Esophagus squamous epithelium (tissue), 5 donors: ENCODE results near the gene GAS7. TPM values are rescaled to one million over a fixed set of nuclear protein-coding genes. Genes with fewer than 3 reads are reported as not detected.

Experiments
- DNase-seq: peaks from one replicate; lab custom pipeline; 2025; lab: John Stamatoyannopoulos, UW
- H3K27ac ChIP-seq, 4 donors: fragments of 200-600 bp; sonication (generic); one replicate each; pipeline ENCODE4 v1.5.1; 2016 to 2019; ENCODE audit warnings: mild to moderate bottlenecking in 1 of 4
- H3K27me3 ChIP-seq, 4 donors: fragments of 200-600 bp; sonication (generic); 1 replicate in 3 of 4; 2 replicates in 1 of 4; pipeline versions ENCODE4 v1.5.1 to v1.6.0; 2017 to 2021; ENCODE audit warnings: antibody characterized with exemption in 1 of 4
- H3K36me3 ChIP-seq, 3 donors: fragments of 200-600 bp; sonication (generic); one replicate each; pipeline ENCODE4 v1.5.1; 2016 to 2019
- H3K4me1 ChIP-seq, 3 donors: fragments of 200-600 bp; sonication (generic); one replicate each; pipeline ENCODE4 v1.5.1; 2017 to 2019
- H3K4me3 ChIP-seq, 4 donors: fragments of 200-600 bp; sonication (generic); 1 replicate in 3 of 4; 2 replicates in 1 of 4; pipeline ENCODE4 v1.5.1; 2016 to 2019; ENCODE audit warnings: mild to moderate bottlenecking in 2 of 4, moderate library complexity in 1 of 4
- H3K9me3 ChIP-seq, 3 donors: fragments of 200-600 bp; sonication (generic); one replicate each; pipeline ENCODE4 v1.5.1; 2016 to 2019
- POLR2A ChIP-seq, 4 donors: fragments of 450-650 bp; IDR thresholded peaks; one replicate each; pipeline ENCODE4 v1.6.1; 2017; ENCODE audit warnings: antibody characterized with exemption in 4 of 4, mild to moderate bottlenecking in 4 of 4, moderate library complexity in 3 of 4
- WGBS, 2 donors: methylation state at CpG; one replicate each; pipeline ENCODE4 v1.1.5; 2018; 5-methylcytosine and 5-hydroxymethylcytosine counted together
- intact Hi-C: fragments of 100-400 bp; cut with DNase I; formaldehyde crosslinking; loops from one replicate; pipeline ENCODE4 v1.15.0; 2022
- total RNA-seq, 4 donors: library from RNA; depleted of rRNA; stranded (reverse); fragments of >200 nt; gene quantifications; one replicate each; pipeline ENCODE4 v1.1.0, GENCODE V29; 2016
- TF ChIP-seq, protein P1 (sequence below), 6 experiments: fragments of 450-650 bp in 4 of 6; fragments of 200-600 bp in 2 of 6; sonication (generic) in 2 of 6; IDR thresholded peaks; one replicate each; pipeline ENCODE4 v1.5.1; 2016 to 2019; ENCODE audit warnings: antibody characterized with exemption in 6 of 6, mild to moderate bottlenecking in 4 of 6, moderate library complexity in 4 of 6
- donor health status: DM: yes; HTN: yes; CAD: no.

The GAS7 gene
- total RNA-seq, 4 donors from 2014 or later: 16.8 to 39.1 (median 30.1) TPM

DNA sequence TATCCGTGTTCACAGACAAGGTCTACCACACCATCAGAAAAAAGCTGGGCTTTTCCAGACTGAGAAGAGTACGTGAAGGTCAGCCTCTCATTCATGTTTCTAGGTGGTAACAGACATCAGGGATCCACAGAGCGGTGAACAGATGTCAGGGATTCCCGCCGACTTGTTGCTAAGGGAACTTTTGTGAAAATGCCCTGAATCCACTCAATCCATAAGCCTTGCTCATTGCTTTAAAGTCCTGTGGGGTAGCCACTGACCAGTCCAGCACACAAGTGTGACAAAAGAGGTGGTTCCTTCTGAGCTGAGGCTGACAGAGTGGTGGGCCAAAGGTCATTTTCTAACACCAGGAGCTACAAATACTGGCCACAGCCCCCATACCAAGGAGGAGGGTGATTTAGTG lies 5.9 kb downstream of the GAS7 start:
- H3K36me3 ChIP-seq: no peaks in the 10 kb centered on the region
- no peak for TF ChIP-seq POLR2A (IDR thresholded peaks at IDR 0.05)
- TF ChIP-seq, protein P1, sequence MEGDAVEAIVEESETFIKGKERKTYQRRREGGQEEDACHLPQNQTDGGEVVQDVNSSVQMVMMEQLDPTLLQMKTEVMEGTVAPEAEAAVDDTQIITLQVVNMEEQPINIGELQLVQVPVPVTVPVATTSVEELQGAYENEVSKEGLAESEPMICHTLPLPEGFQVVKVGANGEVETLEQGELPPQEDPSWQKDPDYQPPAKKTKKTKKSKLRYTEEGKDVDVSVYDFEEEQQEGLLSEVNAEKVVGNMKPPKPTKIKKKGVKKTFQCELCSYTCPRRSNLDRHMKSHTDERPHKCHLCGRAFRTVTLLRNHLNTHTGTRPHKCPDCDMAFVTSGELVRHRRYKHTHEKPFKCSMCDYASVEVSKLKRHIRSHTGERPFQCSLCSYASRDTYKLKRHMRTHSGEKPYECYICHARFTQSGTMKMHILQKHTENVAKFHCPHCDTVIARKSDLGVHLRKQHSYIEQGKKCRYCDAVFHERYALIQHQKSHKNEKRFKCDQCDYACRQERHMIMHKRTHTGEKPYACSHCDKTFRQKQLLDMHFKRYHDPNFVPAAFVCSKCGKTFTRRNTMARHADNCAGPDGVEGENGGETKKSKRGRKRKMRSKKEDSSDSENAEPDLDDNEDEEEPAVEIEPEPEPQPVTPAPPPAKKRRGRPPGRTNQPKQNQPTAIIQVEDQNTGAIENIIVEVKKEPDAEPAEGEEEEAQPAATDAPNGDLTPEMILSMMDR (IDR thresholded peaks at IDR 0.05): no peak
- intact Hi-C loops: no loop called here
- peaks cover 0 to 14% (median 0%) of the 10 kb centered on the region in 4 donors for H3K27me3 ChIP-seq
- peaks cover 0 to 14% (median 14%) of the 10 kb centered on the region in 3 donors for H3K9me3 ChIP-seq
- peaks cover 0 to 13% (median 0%) of the 10 kb centered on the region in 3 donors for H3K4me1 ChIP-seq
- H3K27ac ChIP-seq: peak overlapping the region in 1 of 4 donors; percentile 44
- WGBS, 2 donors: 77 to 85% methylated on average over 4 to 5 of the region's 5 CpGs
- H3K4me3 ChIP-seq: no peak overlapping the region
- no peak for DNase-seq

DNA sequence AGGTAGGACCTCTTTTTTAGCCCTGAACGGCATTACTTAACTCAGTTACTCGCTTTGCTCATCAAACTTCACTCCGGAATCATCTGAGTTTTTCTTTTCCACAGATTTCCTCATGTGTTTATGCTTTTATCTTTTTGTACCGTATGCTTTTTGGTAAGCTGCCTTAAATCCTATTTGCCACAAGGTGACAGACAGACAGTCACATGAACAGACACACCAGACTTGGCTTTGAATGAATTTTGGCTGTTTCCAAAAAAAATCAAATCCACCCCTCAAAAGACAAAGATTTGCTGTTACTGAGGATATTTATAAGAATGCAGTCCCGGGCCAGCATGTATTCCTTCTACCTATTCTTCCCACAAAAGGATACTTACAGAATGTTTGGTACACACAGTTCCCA lies 10.9 kb downstream of the GAS7 start:
- DNase-seq: no peak
- Histone ChIP-seq H3K4me3 (no peak overlapping the region), H3K27me3 (no peaks in the 10 kb centered on the region), H3K27ac (no peak overlapping the region), H3K9me3 (no peaks in the 10 kb centered on the region), H3K4me1 (peaks cover 0 to 6% (median 0%) of the 10 kb centered on the region in 3 donors), H3K36me3 (no peaks in the 10 kb centered on the region)
- WGBS, 2 donors: 68 to 77% methylated on average over 5 of the region's 5 CpGs
- no peak for TF ChIP-seq POLR2A (IDR thresholded peaks at IDR 0.05)
- TF ChIP-seq, protein P1 (IDR thresholded peaks at IDR 0.05): no peak
- intact Hi-C loops: no loop called here

DNA sequence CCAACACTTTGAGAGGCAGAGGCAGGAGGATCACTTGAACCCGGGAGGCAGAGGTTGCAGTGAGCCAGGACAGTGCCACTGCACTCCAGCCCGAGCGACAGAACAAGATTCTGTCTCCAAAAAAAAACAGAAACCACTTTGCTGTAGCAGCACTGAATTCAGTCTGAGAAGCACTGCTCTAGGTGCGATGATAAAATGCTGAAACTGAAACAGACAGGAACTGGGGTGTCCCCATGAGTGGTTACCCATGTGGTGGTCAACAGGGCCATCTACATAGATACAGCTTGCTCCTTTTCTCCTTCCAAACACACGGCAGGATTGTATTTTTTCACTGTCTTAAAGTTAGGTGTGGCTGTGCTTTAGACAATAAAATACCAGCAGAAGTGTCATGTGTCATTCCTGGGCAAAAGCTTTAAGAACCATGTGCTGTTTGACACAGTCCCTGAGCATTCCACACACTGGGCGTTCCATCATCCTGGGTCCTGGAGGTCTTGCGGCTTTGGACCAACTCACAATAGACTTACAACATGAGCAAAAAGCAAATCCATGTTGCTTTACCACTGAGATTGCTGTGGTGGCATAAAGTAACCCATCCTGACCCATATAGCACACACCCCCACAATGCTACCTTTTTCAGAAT lies 11.5 kb downstream of the GAS7 start:
- TF ChIP-seq, protein P1 (IDR thresholded peaks at IDR 0.05): no peak
- TF ChIP-seq POLR2A (IDR thresholded peaks at IDR 0.05): no peak
- no peak for DNase-seq
- 77 to 78% methylated on average over 6 to 7 of the region's 7 CpGs for WGBS, 2 donors
- Histone ChIP-seq H3K27ac (no peak overlapping the region), H3K36me3 (no peaks in the 10 kb centered on the region), H3K9me3 (no peaks in the 10 kb centered on the region), H3K27me3 (no peaks in the 10 kb centered on the region), H3K4me3 (no peak overlapping the region), H3K4me1 (peaks cover 0 to 6% (median 0%) of the 10 kb centered on the region in 3 donors)
- intact Hi-C loops: no loop called here

DNA sequence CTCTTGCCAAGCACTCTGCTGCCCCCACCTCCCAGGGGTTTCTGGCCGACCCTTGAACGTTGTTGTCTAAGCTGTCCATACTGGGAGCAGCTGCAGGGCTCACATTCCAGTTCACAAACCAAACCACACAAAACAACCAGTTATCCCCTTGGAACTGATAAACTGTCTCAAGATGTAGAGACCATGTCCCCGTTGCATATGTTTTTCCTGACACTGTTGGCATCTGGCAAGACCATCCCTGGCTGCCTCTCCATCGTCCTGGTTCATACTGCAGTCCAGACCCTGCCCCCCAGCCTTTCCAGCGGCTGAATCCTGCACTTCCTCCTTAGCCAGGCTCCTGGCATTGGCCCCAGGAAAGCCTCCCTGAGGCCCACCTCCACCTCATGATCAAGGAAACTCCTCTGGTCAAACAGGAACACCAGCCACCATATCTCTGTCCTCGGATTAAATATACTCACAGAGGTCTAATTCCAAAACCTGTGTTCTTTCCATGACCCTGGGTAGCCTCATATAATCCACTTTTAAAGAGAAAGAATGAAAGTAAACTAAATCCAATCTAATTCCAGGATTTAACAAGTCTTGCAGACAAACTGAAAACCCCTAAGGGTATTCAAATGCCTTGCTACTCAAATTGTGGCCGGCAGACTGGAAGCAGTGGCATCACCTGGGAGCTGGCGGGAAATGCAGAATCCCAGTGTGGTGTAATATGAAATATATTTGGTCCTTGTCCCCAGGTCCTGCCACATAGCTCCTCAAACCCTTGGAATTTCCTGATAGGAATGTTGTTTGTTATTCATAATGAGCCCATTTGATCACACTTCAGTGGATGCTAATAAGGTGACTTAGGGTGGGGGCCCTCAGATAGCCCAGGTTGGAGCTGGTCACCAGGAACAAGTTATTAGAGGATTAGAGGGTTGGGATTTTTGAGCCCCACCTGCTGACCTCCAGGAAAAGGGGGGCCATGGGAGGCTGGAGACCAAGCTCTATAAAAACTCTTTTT lies 14.2 kb downstream of the GAS7 start:
- H3K36me3 ChIP-seq: no peaks in the 10 kb centered on the region
- peaks cover 0 to 6% (median 0%) of the 10 kb centered on the region in 3 donors for H3K4me1 ChIP-seq
- WGBS, 2 donors: 49 to 55% methylated on average over 8 of the region's 8 CpGs
- no peaks in the 10 kb centered on the region for H3K9me3 ChIP-seq
- TF ChIP-seq, protein P1 (IDR thresholded peaks at IDR 0.05): no peak
- no peak for TF ChIP-seq POLR2A (IDR thresholded peaks at IDR 0.05)
- no peak for DNase-seq
- H3K27ac ChIP-seq: no peak overlapping the region
- intact Hi-C loops: no loop called here
- no peak overlapping the region for H3K4me3 ChIP-seq
- no peaks in the 10 kb centered on the region for H3K27me3 ChIP-seq

DNA sequence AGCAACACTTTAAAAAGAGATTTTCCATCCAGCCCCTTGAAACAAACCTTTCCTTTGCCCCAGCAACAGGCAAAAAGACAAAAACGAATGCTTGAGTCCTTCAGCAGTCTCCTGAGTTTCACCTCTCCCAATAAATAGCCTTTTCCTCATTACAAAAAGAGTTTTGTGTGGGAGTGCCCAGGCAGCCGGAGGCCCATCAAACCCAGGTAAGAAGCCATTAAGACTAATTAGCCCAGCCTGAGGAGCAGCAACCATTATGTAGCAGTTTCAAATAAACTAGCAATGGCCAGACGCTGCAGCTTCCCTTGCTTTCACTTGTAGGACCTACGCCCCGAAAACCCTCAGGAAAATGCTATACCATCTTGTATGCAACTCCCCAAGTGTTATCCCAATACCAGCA lies 15.6 kb downstream of the GAS7 start:
- Histone ChIP-seq H3K4me3 (no peak overlapping the region), H3K4me1 (peaks cover 0 to 16% (median 0%) of the 10 kb centered on the region in 3 donors), H3K9me3 (no peaks in the 10 kb centered on the region), H3K27me3 (no peaks in the 10 kb centered on the region), H3K36me3 (no peaks in the 10 kb centered on the region), H3K27ac (no peak overlapping the region)
- no peak for TF ChIP-seq POLR2A (IDR thresholded peaks at IDR 0.05)
- TF ChIP-seq, protein P1 (IDR thresholded peaks at IDR 0.05): no peak
- no peak for DNase-seq
- WGBS, 2 donors: 69 to 76% methylated on average over 4 to 5 of the region's 5 CpGs
- intact Hi-C loops: no loop called here
